Inflammatory macrophage treated with lipopolysaccharide for 4 hours (primary cell): Measurements from ENCODE around the gene CPLANE2.
"Not testable (repeated sequence)": the region's sequence is repeated elsewhere in the genome, so short reads cannot be mapped to it uniquely, and the experiment has no call there.

Experiments used
- DNase-seq: peaks from one replicate; pipeline ENCODE4 v3.0.0-alpha.2; 2020

CPLANE2 gene, protein sequence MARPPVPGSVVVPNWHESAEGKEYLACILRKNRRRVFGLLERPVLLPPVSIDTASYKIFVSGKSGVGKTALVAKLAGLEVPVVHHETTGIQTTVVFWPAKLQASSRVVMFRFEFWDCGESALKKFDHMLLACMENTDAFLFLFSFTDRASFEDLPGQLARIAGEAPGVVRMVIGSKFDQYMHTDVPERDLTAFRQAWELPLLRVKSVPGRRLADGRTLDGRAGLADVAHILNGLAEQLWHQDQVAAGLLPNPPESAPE

DNA sequence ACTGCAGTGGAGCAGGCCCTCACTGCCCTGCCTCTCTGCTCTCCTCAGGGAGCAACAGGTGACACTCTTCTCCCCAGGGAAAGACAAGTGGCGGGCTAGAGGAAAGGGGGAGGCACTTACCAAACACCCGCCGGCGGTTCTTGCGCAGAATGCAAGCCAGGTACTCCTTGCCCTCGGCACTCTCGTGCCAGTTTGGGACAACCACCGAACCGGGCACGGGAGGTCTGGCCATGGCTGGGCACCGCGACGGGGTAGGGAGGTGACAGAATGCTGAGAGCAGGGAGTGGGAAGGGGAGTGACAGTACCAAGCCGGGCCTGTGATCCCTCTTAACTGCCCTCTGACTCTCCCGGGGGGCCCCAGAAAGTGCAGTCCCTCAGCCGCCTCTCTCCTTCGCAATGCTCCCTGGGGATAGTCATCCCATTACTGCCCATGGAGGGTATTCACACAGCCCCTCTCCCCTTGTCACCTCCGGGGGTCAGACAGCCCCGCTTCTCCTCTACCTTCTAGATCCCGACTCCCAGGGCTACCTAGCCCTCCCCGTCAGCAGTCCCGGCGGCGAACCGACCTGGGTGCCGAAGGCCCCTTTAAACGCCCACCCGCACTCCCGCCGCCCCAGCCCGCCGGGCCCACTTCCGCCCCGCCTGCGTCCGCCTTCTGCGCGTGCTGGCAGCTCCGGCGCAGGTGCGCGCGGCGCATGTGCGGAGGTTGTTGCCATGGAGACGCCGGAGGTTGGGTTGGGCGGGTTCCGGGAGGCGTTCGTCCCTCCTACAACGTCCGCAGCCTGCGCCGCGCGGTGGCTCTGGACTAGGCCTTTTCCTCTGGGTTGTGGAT is at the start of gene CPLANE2:
Gene CPLANE2 (minus strand): TSS at position 673 of the 832 bp plus-strand sequence. CDS start 441 bp downstream, at position 232.
- DNase-seq = peak; percentile 86

DNA sequence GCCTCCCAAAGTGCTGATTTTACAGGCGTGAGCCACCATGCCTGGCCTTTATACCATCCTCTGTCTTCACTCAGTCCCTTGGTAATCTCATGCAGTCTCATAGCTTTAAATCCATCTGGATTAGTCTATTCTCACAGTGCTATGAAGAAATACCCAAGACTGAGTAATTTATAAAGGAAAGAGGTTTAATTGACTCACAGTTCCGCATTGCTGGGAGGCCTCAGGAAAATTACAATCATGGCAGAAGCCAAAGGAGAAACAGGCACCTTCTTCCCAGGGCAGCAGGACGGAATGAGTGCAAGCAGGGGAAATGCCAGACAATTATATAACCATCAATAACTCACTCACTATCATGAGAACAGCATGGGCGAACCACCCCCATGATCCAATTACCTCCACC is 49.1 kb upstream of the CPLANE2 start:
- no peak for DNase-seq

DNA sequence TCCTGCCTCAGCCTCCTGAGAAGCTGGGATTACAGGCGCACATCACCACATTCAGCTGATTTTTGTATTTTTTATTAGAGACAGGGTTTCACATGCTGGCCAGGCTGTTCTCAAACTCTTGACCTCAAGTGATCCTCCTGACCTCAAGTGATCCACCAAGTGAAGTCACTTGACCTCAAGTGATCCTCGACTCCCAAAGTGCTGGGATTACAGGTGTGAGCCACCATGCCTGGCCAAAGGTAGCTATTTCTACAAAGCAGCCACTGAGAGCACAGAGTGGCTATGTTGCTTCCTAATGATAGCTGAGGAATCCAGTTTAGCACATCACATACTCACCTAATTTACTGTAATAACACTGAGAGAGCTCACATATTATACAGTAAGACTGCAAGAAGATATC is 44.8 kb upstream of the CPLANE2 start:
- DNase-seq = no peak

DNA sequence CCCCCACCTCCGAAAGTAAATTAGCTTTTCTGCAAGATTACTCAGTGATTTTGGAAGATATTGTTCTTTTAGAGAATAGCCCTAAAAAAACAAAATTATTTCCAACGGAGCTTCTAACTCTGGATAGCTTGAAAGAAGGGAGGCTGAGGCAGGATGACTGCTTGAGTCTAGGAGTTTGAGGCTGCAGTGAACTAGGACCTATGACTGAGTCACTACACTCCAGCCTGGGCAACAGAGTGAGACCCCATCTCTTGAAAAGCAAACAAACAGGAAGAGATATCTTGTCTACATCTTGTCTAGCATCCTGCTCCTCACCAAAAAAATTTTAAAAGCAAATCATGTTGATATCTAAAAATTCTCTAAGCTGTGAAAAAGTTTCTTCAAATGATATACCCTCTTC is 42.2 kb upstream of the CPLANE2 start:
- no peak for DNase-seq

DNA sequence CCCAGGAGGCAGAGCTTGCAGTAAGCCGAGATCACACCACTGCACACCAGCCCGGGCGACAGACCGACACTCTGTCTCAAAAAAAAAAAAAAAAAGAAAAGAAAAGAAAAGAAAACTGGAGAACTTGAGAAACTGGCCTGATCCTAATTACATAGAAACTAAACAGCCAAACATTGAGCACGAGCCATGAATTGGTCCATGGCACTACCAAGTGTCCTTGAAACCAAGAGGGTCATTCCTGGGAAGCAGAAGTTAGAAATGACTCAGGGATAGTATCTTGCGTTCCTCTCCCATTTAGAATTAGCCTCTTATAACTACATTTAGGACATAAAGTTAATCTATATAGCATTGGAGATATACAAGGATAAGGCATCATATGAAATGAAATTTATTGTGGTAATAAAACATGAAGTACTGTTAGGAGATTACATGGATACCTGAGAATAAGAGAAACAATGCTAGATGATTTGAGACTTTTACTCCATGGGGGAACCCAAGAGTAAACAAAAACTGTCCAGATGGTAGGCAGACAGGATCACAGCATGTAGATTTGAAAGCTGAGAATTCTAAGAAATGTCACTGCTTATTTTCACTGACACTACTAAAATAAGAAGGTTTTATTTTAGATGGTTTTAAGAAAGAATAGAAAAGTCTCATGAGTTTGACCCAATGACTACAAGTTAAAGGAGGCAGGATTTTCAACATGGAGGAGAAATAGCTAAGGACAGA is 39.5 kb upstream of the CPLANE2 start:
- no peak for DNase-seq

DNA sequence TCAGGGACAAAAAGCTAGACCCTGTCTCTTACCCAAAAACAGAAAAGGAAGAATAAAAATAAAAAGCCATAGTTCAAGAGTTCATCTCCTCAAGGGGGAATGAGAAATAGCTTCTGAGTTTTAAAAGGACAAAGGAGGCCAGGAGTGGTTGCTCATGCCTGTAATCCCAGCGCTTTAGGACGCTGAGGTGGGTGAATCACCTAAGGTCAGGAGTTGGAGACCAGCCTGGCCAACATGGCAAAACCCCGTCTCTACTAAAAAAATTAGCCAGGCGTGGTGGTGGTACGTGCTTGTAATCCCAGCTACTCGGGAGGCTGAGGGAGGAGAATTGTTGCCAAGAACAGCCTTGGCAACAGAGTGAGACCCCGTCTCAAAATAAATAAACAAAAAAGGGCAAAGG is 38.6 kb upstream of the CPLANE2 start:
- DNase-seq = no peak

DNA sequence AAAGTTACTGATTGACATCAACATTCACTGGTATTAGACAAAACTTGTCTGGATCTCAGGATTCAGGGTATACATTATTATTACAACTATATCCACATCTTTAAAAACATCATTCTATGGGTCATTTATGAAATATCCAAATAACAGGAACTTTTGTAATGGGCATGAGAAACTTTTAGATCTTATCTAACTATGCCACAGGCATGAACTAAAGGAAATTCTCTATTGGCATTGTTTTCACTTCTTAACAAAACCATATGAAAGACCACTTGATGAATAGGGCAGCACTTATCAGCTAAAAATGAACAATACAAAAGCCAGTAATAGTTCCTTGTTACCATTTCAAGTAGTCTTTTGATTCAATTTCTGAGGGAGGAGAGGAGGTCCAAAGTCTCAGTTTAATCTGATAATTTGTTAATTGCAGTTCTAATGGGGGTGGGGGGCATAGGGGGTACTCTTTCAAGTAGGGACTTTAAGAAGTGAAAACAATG is 30.8 kb upstream of the CPLANE2 start:
- DNase-seq = no peak

DNA sequence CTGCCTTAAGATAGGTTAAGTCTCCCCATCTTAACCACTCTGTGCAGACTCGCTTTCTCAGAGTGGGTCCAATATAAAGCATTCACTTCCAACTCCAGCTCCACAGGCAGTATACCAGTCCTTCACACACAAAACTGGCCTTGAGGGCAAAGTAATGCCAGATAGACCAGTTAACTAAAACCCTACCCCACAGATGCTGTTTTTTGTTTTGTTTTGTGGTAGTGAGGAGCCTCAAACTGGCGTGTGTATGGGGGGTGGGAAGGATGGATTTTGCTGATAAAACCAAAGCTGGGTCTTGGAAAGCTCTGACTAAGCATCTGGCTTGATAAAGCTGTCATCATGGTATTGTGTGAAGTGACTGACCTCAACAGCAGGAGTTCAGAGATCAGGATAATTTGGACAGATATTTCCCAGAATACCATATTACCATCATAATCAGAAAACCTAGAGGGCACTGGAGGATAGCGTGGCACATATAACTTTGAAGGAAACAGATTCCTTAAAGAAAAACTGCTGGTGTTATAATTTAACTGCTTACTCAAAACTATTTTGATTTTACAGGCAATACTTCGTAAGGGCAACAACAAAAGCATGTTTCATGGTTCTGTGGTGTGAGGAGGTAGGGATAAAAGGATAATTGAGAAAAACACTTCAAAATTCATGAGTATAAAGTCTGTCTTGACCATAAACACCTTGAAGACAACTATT is 29.6 kb upstream of the CPLANE2 start:
- no peak for DNase-seq

DNA sequence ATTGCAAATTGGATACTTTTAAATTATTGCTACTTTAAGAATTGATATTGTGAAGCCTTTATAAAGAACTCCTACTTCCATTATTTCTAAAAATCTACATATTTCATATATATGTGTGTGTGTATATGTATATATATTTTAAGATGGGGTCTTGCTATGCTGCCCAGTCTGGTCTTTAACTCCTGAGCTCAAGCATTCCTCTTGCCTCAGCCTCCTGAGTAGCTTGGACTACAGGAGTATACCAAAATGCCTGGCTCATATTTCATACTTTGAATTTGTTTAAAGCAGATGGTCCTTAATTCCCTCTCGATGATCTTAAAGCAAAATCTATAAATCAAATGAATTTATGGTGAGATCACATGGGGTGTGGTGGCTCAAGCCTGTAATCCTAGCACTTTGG is 25.1 kb upstream of the CPLANE2 start:
- no peak for DNase-seq

DNA sequence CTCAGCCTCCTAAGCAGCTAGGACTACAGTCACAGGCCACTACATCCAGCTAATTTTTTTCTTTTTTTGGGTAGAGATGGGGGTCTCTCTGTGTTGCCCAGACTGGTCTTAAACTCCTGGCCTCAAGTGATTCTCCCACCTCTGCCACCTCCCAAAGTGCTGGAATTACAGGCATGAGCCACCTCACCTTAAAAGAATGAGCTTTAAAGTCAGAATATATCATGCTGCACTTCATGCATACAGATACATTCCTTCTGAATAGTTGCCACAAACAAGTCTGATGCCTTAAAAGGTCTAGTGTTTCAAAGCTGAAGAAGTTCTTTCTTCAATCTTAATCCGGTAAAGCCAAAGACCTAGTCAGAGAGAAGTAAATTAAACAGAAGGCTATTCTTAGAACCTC is 23.8 kb upstream of the CPLANE2 start:
- DNase-seq = no peak

DNA sequence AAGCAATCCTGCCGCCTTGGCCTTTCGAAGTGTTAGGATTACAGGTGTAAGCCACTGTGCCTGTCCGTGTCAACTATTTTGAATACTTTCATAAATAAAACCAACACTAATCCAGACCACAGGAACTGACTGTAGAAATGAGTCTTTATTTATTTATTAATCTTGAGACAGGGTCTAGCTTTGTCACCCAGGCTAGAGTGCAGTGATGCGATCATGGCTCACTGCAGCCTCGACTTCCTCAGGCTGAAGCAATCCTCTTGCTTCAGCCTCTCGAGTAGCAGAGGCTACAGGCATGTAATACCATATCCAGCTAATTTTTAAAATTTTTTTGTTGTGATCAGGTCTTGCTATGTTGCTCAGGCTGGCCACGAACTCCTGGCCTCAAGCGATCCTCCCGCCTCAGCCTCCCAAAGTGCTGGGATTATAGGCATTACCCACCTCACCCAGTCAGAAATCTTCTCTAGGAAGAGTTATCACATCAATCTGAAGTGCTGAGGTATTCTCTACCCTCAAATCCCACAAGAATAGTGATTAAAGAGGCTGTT is 21.7 kb upstream of the CPLANE2 start:
- peak; percentile 21 for DNase-seq

DNA sequence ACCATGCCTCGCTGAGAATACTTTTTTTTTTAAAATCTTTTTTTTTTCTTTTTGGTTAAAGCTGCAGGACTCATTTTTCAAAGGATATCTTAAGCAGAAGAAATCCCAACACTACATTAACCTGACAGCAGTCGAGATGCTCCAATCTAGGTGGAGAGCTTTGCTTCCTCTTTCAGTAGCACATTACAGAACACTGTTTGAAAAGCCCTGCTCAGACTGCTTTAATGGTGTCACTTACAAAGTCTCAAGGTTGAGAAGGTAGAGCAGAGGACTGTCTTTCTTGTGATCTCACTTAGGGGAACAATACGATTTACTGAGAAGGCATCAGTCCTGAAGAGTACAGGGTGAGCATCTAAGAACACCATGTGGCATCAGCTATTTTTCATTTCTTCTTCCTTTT is 21.0 kb upstream of the CPLANE2 start:
- DNase-seq = no peak

DNA sequence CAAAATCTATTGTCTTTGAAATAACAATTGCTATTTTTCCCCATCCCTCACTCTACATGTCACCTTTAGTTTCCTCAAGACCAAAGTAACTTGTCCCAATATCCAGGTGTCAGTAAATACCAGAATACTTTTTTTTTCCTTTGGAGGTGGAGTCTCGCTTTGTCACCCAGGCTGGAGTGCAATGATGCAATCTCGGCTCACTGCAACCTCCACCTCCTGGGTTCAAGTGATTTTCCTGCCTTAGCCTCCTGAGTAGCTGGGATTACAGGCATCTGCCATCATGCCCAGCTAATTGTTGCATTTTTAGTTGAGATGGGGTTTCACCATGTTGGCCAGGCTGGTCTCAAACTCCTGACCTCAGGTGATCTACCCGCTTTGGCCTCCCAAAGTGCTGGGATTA is 20.6 kb upstream of the CPLANE2 start:
- not testable (repeated sequence) for DNase-seq

DNA sequence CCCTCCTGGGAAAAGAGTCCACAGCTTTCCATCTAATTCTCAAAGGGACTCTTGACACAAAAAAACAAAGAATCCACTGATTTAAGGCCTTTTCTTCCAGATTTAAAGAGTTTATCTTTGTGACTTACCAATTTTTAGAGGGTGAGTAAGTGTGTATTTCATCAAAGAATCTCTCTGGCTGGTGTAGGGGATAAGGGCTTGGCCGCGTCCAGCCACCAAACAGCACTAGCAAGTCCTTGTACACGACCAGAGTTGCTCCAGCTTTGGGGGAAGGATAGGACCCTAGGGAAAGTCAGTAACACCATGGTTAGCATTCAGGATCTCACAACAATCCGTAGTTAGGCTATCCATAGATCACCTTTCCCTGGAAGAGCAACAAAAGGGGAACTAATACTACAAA is 19.5 kb upstream of the CPLANE2 start:
- DNase-seq = no peak

DNA sequence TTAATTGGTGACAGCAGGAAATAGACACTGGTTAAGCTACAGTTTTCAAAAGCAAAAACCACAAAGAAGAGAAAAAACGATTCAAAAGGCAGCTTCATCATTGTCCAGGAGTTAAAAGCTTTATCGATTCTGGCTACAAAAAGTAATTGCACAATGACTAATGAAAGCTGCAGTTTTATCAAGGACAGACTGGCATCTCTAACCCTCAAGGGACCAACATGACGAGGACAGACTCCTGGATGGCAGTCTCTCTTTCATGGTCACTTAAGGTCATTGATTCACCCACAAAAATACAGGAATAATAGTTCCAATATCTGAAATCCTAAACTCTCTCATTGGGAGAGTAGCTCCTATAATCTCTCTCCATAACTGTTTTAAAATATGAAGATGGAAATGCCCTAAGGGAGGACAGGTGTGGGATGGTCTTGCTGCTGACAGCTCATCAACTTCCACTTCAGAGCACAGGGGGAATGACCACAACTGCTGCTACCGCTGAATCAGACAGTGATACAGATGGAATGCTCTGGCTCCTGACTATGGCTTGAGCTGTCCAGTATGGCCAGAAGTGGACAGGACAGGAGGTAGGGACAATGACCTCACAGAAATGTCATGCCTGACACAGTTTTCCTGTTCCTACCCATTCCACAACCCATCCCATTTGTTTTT is 17.4 kb upstream of the CPLANE2 start:
- no peak for DNase-seq

DNA sequence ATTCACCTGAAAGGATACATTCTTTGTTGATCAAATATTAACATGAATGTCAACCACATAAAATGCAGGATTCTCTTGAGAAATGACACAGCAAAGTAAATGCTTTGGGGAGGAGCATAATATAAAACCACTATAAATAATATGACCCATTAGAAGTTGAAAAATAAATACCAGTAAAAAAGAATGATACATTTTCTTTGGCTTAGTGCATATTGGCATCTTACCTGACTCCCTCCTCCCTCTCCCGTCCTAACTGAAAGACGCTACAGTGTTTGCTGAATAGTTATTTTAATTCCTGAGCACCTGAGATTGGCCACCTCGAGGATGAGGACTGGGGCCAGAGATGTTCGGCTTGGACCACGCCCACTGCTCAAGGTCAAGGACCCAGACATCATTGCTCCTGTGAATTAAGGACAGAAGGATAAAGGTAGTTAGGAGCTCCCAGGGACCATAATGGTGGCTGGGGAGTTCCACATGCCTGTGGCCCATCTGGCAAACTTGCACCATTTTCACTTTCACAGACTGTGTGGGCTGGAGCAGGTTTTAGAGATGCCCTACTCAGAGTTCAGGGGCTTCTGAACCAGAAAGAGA is 16.4 kb upstream of the CPLANE2 start:
- DNase-seq = no peak

DNA sequence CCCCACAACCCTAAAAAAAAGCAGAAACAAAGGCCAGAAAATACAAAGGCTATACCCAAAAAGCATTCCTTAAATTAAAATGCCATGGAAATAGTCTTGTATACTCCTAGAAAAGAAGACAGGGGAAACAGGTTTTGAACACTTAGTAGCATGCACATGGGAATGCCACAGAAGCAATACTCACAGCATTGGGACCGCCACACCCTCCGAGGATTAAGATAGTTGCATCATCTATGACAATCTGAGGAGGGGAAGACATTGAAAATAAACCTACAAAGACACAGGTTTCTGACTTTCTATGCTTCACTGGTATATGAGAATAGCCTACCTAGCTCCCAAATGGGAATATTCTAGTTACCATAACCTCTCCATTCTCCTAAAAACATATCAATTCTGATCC is 15.9 kb upstream of the CPLANE2 start:
- no peak for DNase-seq

DNA sequence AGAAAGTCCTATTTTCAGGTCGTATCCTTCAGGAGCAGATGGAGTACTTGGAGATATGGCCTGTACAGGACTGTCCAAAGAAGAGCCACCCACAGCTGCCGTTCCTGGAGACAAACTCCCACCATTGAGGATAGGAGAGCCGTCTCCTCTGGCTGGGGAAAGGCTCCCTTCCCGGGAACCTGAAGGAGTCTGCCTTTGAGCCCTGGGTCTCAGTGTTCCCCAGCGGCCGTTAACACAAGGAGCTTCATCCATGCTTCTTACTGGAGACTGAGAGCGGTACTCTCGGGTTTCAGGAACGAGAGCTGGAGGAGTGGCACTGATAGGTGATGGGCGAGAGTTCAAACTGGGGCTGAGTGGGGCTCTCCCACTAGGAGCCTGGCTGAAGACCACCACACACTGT is 14.4 kb upstream of the CPLANE2 start:
- DNase-seq = no peak

DNA sequence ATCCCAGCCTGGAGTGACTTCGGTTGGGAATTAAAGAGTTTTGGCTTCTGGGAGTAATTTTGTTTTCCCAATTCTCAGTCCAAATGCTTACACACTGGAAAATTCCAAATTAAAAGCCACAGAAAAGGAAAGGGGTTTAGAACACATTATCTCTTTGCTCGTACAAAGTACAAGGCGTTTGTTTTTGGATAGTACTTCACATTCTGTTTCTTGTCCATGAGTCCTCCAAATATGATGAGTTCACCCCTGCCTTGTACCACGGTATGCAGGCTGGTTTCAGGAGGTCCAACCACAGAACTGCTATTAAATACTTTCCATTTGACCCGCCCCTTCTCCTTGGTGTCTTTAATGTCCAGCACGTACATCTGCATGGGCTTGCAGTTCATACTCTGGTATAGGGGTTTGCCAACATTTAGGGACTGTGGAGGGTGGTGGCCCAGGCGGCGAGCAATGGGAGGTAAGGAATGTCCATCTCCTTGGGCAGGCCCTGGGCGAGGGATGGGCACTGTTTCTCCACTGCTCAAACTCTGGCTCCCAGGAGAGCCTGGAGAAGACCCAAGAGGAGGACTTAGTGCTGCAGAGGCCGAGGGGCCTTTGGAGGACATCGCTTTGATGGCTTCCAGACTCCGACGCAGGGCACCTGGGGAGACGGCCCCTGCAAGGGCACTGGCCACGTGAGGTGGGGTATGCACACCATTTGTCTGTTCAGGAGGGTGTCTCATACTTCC is 13.7 kb upstream of the CPLANE2 start:
- DNase-seq = no peak

DNA sequence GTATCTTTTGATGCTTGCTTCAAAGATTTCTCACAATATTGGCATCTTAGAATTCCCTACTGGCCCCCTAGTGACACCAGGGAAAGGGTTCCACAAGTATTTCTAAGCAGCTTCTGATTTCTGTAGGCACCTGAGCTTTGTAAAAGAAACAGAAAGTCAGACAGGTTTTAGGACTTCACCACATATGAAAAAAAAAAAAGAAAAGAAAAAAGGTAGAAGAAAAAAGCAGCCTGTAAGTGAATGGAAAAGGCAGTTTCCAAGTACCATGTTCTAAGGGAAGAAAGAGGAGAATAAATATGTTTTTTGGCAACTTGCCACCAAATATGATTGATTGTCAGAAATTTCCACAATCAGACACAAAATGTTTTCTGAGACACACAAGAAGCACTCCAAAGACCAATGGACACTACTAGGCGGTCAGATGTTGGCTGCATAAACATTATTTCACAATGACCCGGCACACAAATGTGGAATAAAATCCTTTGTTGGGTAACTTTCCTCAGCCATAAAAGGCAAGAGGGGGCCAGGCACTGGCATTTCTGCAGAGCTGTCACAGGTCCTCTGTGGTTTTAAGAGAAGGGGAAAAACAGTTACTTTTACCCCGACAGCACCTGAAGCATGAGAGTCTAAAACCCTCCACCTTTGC is 12.7 kb upstream of the CPLANE2 start:
- peak; percentile 50 for DNase-seq
